ENCODE data around the gene NRP1.

DNA sequence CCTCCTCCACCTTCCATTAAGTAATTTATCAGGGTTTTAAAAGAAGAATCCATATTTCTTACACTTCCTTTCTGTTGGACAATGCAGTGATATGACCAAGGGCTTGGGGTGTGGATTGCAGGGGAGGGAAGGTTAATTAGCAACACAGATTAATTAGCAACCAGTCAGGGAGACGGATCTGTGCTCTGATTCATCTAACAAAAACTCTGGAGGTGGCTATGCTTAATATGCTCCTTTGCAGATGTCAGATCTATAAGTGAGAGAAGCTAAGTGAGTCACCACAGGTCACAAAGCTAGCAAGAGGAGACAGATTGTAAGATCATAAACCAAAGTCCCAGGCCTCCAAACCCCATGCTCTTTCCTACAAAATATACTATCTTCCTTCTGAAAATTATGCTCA lies 197.7 kb downstream of the NRP1 start:
- no peak for TF ChIP-seq POLR2A (IDR thresholded peaks at IDR 0.05)
- TF ChIP-seq, protein P1, sequence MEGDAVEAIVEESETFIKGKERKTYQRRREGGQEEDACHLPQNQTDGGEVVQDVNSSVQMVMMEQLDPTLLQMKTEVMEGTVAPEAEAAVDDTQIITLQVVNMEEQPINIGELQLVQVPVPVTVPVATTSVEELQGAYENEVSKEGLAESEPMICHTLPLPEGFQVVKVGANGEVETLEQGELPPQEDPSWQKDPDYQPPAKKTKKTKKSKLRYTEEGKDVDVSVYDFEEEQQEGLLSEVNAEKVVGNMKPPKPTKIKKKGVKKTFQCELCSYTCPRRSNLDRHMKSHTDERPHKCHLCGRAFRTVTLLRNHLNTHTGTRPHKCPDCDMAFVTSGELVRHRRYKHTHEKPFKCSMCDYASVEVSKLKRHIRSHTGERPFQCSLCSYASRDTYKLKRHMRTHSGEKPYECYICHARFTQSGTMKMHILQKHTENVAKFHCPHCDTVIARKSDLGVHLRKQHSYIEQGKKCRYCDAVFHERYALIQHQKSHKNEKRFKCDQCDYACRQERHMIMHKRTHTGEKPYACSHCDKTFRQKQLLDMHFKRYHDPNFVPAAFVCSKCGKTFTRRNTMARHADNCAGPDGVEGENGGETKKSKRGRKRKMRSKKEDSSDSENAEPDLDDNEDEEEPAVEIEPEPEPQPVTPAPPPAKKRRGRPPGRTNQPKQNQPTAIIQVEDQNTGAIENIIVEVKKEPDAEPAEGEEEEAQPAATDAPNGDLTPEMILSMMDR (IDR thresholded peaks at IDR 0.05): no peak
